GM21447 (cell line): ENCODE results near the gene PCDHGA1.

Experiments
- ATAC-seq: cut with Tn5 transposase; IDR thresholded peaks from one replicate; pipeline ENCODE4 v1.9.1; 2021; ENCODE audit not compliant: unreplicated experiment

PCDHGA1 gene

GRCh38 chr5:141490271-141490670 is 160.0 kb downstream of the PCDHGA1 start:
- no peak for ATAC-seq

- no peak for ATAC-seq
These were observed 160.5 kb downstream of the PCDHGA1 start for GRCh38 chr5:141490771-141491170.

GRCh38 chr5:141491323-141492167 is 161.2 kb downstream of the PCDHGA1 start:
- ATAC-seq = peak; percentile 28

DNA sequence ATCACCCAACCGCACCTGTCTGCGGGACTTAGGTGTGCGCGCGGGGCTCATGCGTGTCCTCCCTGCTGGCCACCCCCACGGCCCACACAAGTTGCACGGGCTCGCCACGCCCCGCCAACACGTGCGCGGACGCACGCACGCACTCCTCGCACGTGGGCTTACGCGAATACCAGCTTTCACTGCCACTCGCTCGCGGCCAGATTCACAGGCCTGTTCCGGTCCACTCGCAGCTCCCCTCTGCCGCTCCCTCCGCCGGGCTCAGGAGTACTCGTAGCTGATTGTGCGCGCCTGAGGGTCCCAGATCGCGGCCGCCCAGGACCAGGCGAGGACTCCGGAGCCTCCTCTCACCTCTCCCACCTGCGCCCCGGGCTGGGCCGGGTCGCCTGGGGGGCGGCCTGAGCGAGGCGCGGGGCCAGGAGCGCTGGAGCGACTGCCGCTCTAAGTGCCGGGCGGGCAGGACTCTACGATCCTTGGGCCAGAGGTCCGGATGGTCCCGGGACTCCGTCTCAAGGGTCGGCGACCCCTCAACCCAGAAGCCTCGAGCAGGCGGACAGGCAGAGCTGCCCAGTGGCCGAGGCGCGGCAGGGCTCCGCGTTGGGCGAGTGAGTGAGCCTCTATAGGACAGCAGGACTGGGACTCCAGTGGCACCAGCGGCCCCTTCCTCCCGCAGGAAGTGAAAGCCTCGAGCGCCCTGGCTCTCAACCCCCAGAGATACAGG is 162.0 kb downstream of the PCDHGA1 start:
- peak; percentile 49 for ATAC-seq

- no peak for ATAC-seq
These were observed 163.4 kb downstream of the PCDHGA1 start for GRCh38 chr5:141493500-141494422.

GRCh38 chr5:141494761-141495452 is 164.6 kb downstream of the PCDHGA1 start:
- ATAC-seq = no peak

DNA sequence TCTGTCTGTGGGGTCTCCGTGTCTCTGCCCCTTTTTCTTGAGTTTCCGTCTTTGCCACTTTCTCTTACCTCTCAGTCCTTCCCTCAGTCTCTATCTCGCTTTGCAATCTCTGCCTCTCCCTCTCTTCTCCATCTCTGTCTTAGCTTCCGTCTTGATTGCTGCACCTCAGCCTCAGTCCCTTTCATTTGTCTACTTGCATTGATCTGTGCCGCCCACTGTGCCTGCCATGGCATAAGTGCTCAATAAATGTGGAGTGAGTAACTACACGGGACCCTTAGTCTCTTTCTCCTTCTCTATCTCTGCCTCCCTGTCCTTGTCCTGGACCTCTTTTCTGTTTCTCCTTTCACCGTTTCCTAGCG is 165.1 kb downstream of the PCDHGA1 start:
- ATAC-seq = no peak

DNA sequence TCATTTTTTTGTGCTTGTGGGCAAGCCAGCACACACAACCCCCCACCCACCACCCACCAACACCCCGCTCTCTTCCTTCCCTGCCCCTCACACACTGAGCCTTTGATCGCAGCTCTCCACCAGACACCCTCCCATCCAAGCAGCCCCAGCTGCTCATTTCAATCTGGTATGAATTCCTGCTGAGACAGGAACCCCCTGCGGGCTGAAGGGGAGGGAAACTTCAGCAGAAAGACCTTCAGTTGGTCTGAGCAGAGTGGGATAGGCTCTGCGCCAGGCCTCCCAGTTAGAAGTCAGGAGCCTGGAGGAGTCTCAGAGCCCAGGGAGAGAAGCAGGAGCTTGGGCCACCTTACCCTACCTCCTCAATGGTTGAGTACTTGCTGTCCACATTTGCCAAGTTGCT is 165.7 kb downstream of the PCDHGA1 start:
- ATAC-seq = no peak

- no peak for ATAC-seq
These were observed 171.4 kb downstream of the PCDHGA1 start for GRCh38 chr5:141501761-141502160.

GRCh38 chr5:141503681-141504080 is 173.4 kb downstream of the PCDHGA1 start:
- no peak for ATAC-seq

- ATAC-seq = no peak
These were observed 173.9 kb downstream of the PCDHGA1 start for GRCh38 chr5:141504216-141504615.

DNA sequence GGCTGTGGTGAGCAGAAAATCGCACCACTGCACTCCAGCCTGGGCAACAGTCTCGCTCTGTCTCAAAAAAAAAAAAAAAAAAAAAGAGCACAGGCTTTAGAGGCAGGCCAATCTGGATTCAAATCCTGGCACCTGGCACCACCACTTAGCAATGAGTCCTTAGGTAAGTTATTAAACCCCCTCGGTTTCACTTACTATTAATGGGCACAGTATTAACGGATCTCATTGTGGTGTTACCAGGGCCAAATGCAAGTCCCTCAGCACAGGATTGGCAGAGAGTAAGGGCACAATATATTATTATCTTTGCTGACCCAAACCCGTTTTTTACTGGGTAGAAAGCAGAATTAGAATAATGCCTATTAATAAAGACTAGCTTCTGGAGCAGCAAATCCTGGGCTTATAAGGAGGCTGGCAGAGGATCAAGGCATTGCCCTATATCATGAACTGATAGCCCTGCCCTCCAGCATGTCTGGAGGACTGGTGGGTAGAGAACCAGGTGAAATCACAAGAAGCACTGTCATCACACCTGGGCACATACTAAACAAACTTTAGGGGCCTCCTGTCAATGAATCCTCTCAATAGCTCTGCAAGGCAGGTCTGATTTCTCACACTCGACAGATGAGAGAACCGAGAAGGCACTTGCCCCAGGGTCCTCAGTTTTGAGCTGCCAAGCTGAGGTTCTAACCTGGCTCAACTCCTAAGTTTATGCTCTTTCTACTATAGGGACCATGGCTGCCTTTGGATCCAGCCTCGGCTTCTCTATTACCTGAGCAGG is 176.3 kb downstream of the PCDHGA1 start:
- ATAC-seq = no peak

DNA sequence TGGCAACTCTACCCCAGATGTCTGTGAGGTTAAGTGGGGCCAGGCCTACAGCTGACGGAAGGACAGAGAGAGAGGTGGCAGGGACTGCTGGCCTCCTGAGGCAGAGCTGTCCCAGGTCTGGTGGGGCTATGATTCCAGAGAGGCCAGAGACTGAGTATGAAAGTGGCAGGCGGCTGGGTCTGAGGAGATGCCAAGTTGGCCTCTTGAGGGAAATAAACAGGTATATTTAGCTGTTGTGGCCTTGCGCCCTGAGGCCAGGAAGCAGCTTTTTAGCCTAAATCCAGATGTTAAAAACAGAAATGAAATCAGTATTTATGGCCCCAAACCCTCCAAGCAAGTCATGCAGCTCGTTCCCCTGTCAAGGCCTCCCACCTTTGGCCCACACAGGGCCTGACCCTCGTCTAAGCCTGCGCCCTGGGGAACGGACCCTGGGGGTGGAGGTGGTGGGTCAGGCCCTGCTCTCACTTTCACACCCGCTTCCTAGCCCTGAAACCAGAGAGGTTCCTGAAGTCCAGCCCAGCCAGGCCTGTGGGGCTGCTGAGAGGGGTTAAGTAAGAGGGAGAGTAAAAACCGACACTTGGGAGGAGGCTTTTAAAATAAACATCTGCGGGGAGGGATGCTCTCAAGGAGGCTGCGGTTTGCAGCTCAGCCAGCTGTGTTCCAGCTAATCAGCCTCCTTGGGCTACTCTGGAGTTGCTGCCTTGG is 177.2 kb downstream of the PCDHGA1 start:
- peak; percentile 29 for ATAC-seq

- ATAC-seq = no peak
These were observed 178.1 kb downstream of the PCDHGA1 start for GRCh38 chr5:141508440-141508797.

DNA sequence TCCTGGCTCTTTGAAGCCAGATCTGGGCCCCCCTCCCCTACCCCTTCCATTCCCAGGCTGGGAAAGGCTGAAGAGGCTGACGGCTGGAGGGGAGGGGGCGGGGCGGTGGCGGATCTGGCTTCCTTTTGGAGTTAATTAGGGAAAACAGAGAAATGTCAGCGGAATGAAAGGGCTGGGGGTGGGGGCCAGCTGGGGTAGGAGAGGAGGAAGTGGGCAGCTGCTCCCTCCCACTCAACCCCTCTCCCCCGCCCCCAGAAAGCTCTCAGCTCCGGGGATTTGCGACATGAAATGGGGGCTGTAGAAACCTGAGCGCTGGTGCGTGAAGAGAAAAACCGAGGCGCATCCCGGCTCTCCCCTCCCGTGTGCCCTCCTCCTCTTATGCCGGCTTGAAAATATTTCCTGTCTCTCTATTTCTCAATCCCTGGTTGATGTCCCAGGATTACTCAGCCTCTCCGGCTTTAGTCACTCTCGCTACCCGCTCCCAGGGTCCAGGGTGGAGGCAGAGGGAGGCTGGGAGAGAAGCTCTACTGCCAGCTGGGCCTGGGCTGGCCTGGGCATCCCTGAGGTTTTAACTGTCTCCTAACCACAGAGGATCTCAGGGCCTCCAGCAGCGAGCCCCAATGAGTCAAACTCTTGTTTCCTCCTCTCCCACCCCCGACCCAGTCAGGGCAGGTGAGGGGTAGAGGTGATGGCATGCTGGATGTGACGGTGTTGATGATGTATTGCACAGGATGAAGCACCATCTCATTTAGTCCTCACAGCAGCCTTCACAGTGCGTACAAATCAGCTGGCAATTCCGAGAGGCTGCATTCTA is 178.7 kb downstream of the PCDHGA1 start:
- ATAC-seq = no peak

GRCh38 chr5:141510160-141510559 is 179.8 kb downstream of the PCDHGA1 start:
- no peak for ATAC-seq

DNA sequence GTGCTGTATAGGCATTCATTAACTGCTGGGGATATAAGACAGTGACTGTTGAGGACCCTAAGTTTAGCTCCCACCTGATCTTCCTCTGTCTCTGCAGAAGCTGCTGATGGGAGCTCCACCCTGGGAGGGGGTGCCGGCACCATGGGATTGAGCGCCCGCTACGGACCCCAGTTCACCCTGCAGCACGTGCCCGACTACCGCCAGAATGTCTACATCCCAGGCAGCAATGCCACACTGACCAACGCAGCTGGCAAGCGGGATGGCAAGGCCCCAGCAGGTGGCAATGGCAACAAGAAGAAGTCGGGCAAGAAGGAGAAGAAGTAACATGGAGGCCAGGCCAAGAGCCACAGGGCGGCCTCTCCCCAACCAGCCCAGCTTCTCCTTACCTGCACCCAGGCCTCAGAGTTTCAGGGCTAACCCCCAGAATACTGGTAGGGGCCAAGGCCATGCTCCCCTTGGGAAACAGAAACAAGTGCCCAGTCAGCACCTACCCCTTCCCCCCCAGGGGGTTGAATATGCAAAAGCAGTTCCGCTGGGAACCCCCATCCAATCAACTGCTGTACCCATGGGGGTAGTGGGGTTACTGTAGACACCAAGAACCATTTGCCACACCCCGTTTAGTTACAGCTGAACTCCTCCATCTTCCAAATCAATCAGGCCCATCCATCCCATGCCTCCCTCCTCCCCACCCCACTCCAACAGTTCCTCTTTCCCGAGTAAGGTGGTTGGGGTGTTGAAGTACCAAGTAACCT is 180.7 kb downstream of the PCDHGA1 start:
- no peak for ATAC-seq

DNA sequence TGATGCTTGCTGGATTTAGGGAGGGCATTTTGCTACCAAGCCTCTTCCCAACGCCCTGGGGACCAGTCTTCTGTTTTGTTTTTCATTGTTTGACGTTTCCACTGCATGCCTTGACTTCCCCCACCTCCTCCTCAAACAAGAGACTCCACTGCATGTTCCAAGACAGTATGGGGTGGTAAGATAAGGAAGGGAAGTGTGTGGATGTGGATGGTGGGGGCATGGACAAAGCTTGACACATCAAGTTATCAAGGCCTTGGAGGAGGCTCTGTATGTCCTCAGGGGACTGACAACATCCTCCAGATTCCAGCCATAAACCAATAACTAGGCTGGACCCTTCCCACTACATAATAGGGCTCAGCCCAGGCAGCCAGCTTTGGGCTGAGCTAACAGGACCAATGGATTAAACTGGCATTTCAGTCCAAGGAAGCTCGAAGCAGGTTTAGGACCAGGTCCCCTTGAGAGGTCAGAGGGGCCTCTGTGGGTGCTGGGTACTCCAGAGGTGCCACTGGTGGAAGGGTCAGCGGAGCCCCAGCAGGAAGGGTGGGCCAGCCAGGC is 181.5 kb downstream of the PCDHGA1 start:
- no peak for ATAC-seq
